EH (cell line): ENCODE measurements around the gene SELENOS.
"Not testable (repeated sequence)": the region's sequence is repeated elsewhere in the genome, so short reads cannot be mapped to it uniquely, and the experiment has no call there.

Source experiments
- DNase-seq: peaks from one replicate; pipeline ENCODE4 v3.0.0-alpha.2; 2015; ENCODE audit warnings: low read depth

The SELENOS gene

GRCh38 chr15:101309436-101310160 is 32.3 kb upstream of the SELENOS start:
- no peak for DNase-seq

DNA sequence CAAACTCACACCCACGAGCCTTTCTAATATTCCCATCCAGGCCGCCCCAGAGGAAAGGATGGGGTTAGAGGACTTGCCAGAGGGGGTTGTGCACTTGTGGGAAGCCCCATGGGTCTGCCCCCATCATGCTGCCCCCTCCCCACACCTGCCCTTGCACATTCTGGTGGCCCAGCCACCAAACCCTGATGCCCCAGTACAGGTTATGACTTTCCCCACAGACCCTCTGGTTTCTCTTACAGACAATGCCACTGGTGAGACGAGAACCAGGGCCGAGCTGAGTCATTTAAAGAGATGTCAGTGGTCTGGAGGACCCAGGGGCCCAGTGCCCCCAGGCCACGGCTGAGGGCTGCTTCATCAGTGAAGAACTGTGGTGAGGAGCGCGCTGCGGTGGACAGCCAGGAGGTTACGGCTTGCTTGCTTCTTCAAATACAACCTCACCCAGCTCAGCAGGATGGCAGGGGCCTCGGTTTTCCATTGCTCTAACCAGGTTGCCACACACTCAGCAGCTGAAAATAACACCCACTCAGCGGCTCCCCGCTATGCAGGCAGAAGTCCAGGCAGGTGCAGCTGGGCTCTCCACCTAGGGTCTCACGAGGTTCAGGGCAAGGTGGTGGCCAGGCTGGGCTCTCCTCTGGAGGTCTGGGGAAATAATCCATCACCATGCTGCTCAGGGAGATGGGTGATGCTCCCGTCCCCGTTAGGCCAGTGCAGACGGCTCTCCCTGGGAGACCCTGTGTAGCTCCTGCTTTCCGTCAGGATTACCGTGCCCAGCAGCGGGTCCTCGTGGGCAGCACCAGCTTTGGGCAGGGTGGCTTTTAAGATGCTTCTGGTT is 31.5 kb upstream of the SELENOS start:
- no peak for DNase-seq

DNA sequence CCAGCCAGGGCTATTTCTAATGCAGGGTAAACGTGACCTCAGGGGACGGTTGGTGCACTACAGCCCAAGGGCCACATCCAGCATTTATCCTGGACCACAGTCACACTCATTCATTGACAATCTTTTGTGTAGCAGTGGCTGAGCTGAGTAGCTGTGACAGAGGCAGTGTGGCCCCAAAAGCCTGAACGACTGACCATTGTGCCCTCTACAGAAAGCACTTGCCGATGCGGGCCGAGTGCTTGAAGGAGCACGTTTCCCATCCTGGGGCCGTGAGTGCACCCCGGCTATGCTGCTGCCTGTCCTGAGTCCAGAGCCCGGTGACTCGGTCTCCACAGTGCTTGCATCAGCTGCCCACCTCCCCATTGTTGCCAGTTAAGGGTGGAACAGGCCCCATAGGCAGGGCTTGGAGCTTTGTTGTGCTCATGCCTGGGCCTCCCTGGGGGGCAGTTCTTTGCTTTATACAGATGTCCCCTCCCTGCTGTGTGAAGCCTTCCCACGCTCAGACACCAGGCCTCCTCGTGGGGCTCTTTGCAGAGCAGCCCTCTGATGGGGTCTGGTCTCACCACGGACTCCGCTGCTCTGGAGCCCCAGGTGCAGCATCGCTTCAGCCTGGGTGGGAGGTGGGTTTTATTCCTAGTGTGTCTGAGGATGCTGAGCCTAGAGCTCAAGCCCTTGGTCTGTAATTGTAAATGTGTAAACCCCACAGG is 30.8 kb upstream of the SELENOS start:
- no peak for DNase-seq

DNA sequence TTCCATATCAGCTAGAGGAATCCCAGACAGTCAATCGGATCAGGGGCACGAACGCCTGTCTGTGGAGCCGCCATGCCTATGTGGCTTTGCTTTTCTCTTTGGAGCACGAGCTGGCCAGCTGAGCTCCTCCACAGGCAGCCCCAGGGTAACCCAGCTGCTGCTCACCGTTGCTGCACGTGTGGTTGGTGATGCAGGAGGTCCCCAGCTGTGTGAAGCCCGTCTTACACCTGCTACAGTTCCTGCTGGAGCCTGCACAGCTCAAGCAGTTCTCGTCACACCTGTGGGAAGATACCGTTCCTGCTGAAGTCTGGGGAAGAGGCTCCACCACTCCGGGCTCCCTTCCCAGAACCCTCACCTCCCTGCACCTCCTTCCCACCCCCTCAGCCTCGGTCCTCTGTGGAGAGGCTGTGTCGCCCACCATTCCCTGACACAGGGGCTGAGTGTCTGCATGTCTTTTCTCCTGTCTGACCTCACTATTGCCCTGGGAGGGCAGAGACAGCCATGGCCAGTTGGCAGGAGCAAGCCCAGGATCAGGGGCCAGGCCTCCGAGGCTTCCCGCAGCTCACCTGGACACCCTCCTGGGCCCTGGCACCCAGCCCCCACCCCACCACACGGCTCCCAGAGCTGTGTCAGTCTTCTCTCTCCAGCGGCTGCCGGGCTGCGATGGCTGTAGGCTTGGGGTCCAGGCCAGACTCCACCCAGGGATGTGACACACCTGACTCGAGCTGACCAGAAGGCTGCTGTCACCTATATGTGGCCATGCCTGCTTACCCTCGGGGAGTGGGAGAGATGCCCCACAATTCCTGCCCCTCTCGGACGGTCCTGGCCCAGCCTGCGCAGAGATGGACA is 30.0 kb upstream of the SELENOS start:
- DNase-seq, result no peak

DNA sequence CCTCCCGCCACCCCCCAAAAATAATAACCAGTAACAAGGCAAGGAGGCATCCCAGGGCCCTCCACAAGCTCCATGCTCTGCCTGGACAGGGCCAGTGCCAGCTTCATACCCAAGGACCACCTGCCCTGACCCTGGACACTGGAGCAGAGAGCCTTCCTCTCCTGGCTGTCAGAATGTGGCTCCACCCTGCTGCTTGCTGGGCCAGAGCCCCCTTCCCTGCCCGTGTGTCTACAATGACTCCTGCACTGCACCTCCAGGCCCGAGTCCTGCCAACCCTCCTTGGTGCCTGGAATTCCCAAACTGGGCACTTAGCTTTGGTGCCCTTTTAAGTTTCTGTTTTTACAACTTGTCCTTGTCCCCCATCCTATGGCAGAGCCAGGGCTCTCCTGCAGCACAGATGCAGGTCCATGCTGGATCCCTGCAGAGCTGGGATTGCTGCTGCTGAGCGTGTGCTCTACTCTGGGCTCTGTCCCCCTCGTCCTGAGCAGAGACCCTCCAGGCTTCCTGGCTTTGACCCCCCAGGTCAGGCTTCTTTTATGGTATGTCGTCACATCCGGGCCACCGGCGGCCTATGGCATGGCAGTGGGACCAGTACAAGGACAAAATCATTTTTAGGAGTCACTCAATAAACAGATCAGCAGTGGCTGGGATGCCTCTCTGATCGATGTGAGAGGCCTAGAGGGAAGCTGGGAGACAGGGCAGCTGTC is 29.2 kb upstream of the SELENOS start:
- no peak for DNase-seq

DNA sequence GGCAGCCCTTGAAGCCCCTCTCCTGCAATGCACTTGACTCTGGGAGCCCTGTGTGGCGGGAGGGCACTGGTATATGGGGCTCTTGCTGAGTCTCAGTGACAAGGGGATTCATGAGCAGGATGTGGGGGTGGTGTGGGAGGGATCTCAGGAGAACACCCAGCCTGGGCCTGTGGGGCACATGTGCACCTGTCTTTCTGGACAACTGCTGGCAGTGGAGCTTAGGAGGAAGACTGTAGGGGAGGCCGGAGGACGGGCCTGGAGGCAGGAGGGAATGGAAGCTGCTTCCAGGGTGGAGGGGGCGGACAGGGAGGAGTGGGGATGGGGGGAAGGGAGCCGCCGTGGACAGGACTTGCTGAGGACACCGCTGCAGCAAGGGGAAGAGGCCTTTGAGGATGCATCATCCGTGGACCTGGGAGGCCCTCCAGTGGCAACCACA is 28.6 kb upstream of the SELENOS start:
- DNase-seq, result no peak

DNA sequence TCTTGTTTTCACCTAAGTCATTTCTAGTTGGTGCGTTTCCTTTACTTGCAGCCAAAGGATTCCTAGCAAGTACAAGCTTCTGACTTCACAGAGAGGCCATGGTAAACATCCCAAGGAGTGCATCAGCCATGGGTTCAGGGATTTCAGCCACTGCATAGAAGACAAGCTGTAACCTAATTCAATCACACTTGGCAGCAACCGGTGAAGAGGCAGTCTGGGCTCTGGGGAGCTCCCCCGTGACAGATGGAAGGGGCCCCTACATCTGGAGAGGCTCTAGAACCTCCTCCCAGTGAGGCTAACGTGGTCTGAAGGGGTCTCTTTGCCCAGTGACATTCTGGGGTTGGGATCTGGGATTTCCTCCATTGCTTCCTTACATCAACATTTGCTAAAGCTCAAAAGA is 26.1 kb upstream of the SELENOS start:
- DNase-seq, result no peak

DNA sequence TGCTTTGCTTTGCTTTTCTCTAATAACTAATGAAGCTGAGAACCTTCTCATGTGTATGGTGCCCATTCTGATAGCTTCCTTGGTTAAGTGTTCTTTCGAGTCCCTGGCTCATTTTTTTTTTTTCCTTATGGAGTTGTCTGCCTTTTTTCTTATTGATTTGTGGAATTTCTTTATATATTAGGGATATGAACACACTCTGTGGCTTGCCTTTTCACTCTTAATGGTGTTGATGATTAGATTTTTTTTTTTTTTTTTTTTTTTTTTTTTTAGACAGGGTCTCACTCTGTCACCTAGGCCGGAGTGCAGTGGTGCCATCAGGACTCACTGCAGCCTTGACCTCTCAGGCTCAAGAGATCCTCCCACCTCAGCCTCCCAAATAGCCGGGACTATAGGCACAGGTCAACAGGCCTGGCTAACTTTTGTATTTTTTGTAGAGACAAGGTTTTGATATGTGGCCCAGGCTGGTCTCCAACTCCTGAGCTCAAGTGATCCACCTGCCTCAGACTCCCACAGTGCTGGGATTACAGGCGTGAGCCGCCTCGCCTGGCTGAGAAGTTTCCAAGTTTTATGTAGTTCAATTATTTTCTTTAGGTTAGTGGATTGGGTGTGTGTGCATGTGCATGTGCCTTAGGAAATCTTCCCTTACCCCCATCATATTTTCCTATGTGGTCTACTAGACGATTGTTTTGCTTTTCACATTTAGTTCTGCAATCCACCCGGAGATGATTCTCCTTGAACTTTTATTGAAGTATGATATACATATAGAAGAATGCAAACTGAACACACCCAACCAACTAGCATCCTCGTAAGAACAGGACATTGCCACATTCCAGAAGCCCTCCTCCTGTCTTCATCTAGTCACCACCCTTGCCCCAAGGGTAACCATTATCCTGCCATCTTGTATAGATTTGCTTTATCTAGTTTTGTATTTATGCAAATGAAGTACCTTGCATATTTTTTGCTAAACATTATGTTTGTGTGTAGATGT is 19.4 kb upstream of the SELENOS start:
- DNase-seq, result peak; percentile 68

- DNase-seq, result peak; percentile 65
Measured at GRCh38 chr15:101295607-101296161, 18.4 kb upstream of the SELENOS start.

DNA sequence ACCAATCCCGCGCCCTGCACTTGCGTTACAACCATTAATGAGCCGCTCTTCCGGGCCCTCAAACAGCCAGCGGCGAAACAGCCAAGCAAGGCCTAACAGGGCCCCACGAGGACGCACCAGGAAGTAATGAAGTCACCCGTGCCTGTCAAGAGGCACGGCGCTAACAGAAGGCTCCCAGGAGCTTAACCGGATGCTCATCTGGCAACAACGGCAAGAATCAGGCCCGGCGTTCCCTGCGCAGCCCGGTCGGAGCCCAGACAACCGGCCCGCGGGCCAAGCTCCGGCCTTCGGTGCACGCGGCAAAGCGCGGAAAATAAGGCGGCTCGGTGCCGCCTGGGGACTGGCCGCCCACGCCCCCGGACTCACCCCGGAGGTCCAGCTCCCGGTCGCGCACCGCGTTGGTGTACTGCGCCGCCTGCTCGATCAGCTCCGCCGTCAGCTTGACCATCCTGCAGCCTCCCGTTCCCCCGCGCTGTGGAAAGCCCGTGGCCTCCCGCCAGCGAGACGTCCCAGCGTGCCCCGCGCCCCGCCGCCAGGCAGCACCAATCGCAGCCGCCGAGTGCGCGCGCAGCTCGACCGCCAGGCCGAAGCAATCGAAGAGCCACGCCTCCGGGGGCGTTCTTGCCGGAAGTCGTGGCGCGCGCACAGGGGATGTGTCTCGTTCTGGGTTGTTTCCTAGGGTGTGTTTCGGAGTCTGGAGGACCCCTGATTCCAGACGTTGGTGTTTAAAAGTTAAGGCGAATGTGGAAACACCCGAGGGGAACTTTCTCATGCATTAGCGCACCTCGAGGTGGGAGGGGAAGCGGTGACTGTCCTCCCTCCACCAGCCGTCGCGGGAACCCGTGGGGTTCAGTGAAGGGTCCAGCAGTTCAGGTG is 17.7 kb upstream of the SELENOS start, which contains the start of gene SNRPA1:
Gene SNRPA1 (minus strand): TSS at position 518 of the 876 bp plus-strand sequence. CDS start 70 bp downstream, at position 448.
- peak; percentile 94 for DNase-seq

DNA sequence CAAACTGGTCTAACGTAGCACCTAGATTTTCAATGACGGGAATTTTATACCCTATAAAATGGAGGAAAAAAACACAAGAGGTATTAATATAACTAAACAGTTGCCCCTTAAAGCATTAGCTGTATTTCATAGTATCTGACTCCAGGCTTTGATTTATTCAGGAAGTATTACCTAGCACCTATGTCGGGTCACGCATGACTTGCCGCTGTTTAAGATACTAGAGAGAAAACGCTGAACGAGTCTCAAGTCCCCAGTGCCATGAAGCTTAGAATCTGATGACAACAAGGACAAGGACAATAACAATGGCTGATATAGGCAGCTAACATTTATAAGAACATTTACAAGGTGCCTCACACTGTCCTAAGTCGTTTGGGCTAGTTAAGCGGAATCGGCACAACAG is 15.8 kb upstream of the SELENOS start:
- no peak for DNase-seq

DNA sequence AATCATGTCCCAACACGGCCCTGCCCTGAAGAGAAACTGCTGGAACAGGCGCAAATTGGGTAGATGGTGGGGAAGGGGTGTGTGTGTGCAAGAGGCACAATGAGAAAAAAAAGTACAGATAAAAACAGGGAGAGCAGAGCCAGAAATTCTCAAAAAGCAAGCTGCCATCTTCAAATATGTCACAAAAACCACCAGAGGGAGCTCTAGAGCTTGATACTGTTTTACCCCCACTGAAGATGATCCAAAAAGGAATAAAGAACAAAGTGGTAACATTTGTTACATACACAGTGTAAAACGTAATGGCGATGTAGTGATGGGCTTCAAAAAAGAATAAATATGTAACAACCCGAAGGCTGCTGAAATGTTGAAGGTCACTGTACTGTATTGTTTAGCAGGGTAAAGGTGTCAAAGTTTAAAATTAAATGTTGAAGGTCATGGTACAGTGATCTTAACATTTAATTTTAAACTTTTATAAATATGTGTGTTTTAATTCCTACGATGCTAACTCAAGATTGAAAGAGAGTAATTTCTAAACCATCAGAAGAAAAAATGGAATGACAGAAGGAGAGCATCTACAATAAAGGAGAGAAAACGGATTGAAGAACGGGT is 11.7 kb upstream of the SELENOS start:
- DNase-seq, result peak; percentile 55

DNA sequence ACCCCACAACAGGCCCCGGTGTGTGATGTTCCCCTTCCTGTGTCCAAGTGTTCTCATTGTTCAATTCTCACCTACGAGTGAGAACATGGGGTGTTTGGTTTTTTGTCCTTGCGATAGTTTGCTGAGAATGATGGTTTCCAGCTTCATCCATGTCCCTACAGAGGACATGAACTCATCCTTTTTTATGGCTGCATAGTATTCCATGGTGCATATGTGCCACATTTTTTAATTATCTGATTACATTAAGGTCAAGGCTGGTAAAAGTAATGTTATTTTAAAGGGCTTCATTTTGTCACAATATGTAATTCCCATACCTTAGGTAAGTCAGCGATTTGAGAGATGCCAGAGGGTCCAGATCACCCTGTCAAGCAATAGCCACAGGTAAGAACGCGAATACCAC is 10.1 kb upstream of the SELENOS start:
- DNase-seq, result not testable (repeated sequence)

GRCh38 chr15:101286471-101287114 is 9.3 kb upstream of the SELENOS start:
- no peak for DNase-seq

GRCh38 chr15:101283931-101284330 is 6.6 kb upstream of the SELENOS start:
- DNase-seq, result no peak

DNA sequence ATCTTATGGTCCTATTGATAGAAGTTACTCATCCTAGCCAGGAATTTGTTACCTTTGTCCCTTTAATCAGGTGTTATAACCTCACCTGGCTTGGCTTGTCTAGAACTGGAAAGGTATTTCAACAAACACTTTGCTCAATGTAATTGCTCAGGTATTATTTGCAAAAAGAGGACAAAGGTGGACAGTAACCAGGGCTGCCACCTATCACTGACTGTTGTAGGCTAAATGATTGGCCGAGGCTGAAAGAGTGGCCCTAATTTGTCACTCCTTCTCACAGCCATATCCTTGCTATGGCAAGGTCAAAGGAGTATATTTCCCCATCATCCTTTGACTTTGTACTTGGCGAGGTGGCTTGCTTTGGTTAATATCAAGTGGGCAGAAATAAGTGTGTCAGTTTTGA is 2.7 kb upstream of the SELENOS start:
- no peak for DNase-seq

DNA sequence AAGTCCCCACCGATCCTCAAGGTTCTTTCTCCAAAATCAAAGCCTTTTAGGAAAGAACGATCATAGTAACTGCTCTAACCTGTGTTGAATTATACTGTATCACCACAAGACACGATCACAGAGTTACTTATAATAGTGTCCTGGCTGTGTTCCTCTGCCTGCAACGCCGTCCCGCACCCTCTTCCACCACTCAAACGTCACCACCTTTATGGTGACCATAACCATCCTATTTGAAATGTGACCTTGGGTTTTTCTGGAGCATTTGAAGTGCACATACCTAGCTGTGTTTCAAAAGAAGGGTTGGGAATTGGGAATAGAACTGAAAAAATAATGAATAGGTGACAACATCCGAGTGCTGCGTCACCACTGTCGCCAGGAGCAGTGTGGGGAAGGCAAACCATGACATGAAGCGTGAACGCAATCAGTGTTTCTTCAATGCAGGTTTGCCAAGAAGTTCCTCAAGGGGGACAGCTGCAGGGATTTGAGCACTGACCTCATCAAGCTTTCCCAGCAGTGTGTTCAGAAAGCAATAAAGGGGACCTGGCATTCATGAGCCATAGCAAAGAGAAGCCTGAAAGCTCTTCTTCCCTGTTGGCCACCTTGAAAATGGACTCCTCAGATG is 769 bp upstream of the SELENOS start:
- DNase-seq, result no peak
